Ishikawa (cell line): ENCODE measurements around the gene RAB11FIP4.

ENCODE experiments used
- CEBPB ChIP-seq: IDR thresholded peaks from 2 replicates; pipeline ENCODE4 v1.6.1; 2012
- EP300 ChIP-seq: IDR thresholded peaks from 2 replicates; pipeline ENCODE4 v1.6.1; 2012; ENCODE audit warnings: borderline replicate concordance
- FOXM1 ChIP-seq: IDR thresholded peaks from 2 replicates; pipeline ENCODE4 v1.6.1; 2012; ENCODE audit warnings: low read depth, borderline replicate concordance
- MAX ChIP-seq: IDR thresholded peaks from 2 replicates; pipeline ENCODE4 v1.6.1; 2012
- NFIC ChIP-seq: IDR thresholded peaks from 2 replicates; pipeline ENCODE4 v1.6.1; 2012
- REST ChIP-seq: IDR thresholded peaks from 2 replicates; pipeline ENCODE4 v1.6.1; 2012; ENCODE audit warnings: low read depth, mild to moderate bottlenecking
- TAF1 ChIP-seq: IDR thresholded peaks from 2 replicates; pipeline ENCODE4 v1.6.1; 2012; ENCODE audit warnings: low read depth, mild to moderate bottlenecking
- TCF12 ChIP-seq: IDR thresholded peaks from 2 replicates; pipeline ENCODE4 v1.6.1; 2012; ENCODE audit warnings: low read depth
- TEAD4 ChIP-seq: IDR thresholded peaks from 2 replicates; pipeline ENCODE4 v1.6.1; 2012
- USF1 ChIP-seq: IDR thresholded peaks from 2 replicates; pipeline ENCODE4 v1.6.1; 2012

GRCh38 chr17:31443386-31443785, 51.9 kb downstream of the RAB11FIP4 start:
- no peak for TF ChIP-seq MAX
- no peak for TF ChIP-seq FOXM1
- TF ChIP-seq CEBPB, result no peak
- no peak for TF ChIP-seq REST
- no peak for TF ChIP-seq TEAD4
- no peak for TF ChIP-seq EP300
- no peak for TF ChIP-seq TCF12
- no peak for TF ChIP-seq USF1
- TF ChIP-seq NFIC, result no peak
- TF ChIP-seq TAF1, result no peak
